Brain microvascular endothelial cell (primary cell): Measurements from ENCODE around the gene C16orf74.

Experiments
- DNase-seq: peaks from one replicate; pipeline ENCODE4 v3.0.0-alpha.2; 2020
- H3K27ac ChIP-seq: fragments of 250-450 bp; sonication (Bioruptor Pico); 2 replicates; pipeline ENCODE4 v1.5.1; 2020; ENCODE audit warnings: mild to moderate bottlenecking, moderate library complexity
- H3K27me3 ChIP-seq: fragments of 250-450 bp; sonication (Bioruptor Pico); replicated peaks from 2 replicates; pipeline ENCODE4 v1.5.1; 2020; ENCODE audit warnings: mild to moderate bottlenecking
- H3K36me3 ChIP-seq: fragments of 250-450 bp; sonication (Bioruptor Pico); replicated peaks from 2 replicates; pipeline ENCODE4 v1.5.1; 2020; ENCODE audit warnings: mild to moderate bottlenecking
- H3K4me3 ChIP-seq: 2 replicates; pipeline ENCODE4 v1.5.1; 2011; ENCODE audit warnings: low read depth, mild to moderate bottlenecking, control low read depth, low read length, moderate library complexity
- CTCF ChIP-seq: IDR thresholded peaks from 2 replicates; pipeline ENCODE4 v1.5.1; 2011; ENCODE audit warnings: low read depth, mild to moderate bottlenecking, moderate library complexity, low read length, control low read depth, inconsistent platforms; ENCODE audit errors: missing control alignments
- in situ Hi-C: cut with HindIII; loops from 2 replicates; pipeline ENCODE4 v1.10.0; 2017; ENCODE audit warnings: low sequenced_read_pairs, low pct_ligation_motif_present

Gene C16orf74

GRCh38 chr16:85661740-85662481 lies 89.0 kb downstream of the C16orf74 start:
- peaks cover 50% of the 10 kb centered on the region for H3K36me3 ChIP-seq
- H3K27me3 ChIP-seq = no peaks in the 10 kb centered on the region
- no peak overlapping the region for H3K27ac ChIP-seq
- in situ Hi-C loops = no loop called here
- no peak for DNase-seq
- H3K4me3 ChIP-seq = no peak overlapping the region
- no peak for TF ChIP-seq CTCF

DNA sequence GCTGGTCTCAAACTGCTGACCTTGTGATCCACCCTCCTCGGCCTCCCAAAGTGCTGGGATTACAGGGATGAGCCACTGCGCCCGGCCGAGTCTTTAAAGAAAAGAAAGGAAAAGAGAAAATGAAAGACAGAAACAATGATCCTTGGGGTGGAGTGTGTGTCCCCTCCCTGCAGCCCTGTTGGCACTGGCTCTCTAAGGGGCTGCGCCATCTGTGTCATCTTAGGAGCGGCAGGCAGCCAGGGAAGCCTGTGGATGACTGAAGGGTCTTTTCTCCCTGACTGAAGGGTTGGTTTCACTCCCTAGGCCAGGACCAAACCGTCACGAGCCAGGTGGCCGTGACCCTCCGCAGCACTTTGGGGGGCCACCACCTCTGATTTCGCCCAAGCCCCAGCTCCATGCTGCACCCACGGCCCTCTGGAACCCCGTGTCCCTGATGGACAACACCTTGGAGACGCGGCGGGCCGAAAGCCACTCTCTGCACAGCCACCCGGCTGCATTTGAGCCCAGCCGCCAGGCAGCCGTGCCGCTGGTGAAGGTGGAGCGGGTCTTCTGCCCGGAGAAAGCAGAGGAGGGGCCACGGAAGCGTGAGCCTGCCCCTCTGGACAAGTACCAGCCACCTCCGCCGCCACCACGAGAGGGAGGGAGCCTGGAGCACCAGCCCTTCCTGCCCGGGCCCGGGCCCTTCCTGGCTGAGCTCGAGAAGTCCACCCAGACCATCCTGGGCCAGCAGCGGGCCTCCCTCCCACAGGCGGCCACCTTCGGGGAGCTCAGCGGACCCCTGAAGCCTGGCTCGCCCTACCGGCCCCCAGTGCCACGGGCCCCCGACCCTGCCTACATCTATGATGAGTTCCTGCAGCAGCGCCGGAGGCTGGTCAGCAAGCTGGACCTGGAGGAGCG lies 89.8 kb downstream of the C16orf74 start:
- H3K27ac ChIP-seq = no peak overlapping the region
- H3K4me3 ChIP-seq = no peak overlapping the region
- no peak for DNase-seq
- in situ Hi-C loops = no loop called here
- no peaks in the 10 kb centered on the region for H3K27me3 ChIP-seq
- no peak for TF ChIP-seq CTCF
- peaks cover 47% of the 10 kb centered on the region for H3K36me3 ChIP-seq

- peak; percentile 65 for DNase-seq
- H3K27ac ChIP-seq = no peak overlapping the region
- H3K27me3 ChIP-seq = no peaks in the 10 kb centered on the region
- H3K4me3 ChIP-seq = no peak overlapping the region
- in situ Hi-C loops = no loop called here
- TF ChIP-seq CTCF = peak; percentile 98
- H3K36me3 ChIP-seq = peaks cover 45% of the 10 kb centered on the region
These were observed 90.9 kb downstream of the C16orf74 start for GRCh38 chr16:85659805-85660511.

DNA sequence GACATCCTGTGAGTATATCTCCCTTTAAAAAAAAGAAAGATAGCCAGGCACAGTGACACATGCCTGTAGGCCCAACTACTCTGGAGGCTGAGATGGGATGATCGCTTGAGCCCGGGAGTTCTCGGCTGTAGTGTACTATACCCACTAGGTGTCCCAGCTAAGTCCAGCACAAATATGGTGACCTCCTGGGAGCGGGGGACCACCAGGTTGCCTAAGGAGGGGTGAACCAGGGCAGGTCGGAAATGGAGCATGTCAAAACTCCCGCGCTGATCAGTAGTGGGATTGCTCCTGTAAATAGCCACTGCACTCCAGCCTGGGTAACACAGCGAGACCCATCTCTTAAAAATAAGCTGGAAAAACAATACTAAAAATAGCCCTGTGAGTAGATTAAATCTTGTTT lies 91.6 kb downstream of the C16orf74 start:
- H3K27me3 ChIP-seq = no peaks in the 10 kb centered on the region
- TF ChIP-seq CTCF = no peak
- H3K36me3 ChIP-seq = peaks cover 39% of the 10 kb centered on the region
- no peak overlapping the region for H3K4me3 ChIP-seq
- H3K27ac ChIP-seq = no peak overlapping the region
- in situ Hi-C loops = no loop called here
- DNase-seq = no peak

DNA sequence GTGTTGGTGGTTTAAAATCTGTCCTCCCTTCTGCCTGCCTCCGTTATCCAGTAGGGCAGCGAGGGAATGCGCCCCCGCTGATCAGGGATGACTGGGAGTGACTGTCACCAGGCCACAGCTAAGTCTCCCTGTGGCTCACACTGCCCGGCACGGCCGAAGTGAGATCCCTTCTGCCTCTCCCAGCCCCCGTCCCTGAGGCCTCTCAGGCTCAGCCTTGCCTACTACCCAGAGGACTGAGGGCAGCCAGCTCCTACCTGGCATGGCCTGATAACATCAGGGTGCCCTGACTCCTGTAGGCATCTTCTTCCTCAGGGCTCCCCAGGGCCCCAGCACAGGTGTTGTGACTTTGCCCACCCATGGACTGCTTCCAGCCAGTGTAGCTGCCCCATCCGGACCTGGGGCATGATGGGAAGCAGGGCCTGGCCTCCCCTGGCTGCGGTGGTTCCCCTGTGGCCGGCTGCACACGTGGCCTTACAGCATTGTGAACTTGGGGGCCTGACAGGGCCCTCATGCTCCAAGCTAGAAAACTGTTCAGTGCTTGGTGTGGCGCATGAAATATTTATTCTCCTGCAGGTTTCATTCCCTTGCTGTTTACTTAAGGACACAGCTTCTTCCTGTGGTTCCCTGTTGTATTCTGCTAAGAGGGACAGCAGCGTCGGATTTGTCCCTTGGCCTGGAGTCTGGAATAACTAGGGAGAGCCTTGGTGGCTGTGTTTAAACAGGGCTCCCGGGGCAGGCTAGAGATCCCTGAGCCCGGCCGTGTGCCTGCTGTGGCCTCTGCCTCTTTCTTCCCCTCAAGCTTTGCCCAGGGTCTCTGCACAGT lies 92.2 kb downstream of the C16orf74 start:
- in situ Hi-C loops = no loop called here
- Histone ChIP-seq H3K27me3 (no peaks in the 10 kb centered on the region), H3K36me3 (peaks cover 34% of the 10 kb centered on the region), H3K4me3 (no peak overlapping the region), H3K27ac (no peak overlapping the region)
- TF ChIP-seq CTCF = no peak
- no peak for DNase-seq
